ENCODE results near the gene TICRR.
A peak's percentile ranks its signal among the peaks of the same experiment; 100 is the strongest.

The TICRR gene

DNA sequence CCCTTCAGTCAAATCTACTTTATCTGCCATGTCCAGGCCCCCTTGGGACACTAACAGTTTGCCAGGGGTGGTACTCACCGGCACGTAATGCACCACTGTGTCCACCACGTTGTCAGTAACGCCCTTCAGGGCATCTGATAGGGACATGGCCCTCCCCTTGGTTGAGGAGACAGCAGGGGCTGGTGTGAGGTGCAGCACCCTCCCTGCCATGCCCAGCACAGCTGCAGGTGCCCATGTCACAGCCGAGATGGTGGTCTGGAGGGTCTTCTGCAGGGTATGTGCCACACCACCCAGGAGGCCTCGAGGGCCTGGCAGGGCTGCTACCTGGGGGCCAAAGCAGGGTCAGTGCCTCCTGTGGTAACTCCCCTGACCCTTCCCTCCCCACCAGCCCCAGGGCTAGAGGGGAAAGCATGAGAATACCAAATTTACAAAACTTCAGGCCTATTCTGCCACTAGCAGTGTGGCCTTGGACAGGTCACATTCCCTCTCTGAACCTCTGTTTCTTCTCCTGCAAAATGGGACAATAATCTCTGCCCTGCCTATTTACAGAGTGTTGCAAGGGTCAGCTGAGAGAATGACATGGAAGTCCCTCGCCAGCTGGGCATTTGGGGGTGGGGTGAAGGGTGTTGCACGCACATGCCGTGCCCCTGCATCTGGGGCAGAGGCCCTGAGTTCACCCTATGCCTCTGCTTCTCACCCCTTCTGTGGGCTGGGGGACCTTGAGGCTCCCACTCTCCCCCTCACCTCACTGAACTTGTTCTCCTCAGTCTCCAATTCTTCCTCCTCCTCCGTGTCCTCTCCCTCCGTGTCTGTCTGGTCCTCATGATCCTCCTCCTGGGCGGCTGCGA, 91.8 kb downstream of the TICRR start:
- H3K14ac ChIP-seq (ENCODE audit: low read length): no peak overlapping the region
- H3K27ac ChIP-seq (ENCODE audit: low read depth, low read length): no peak overlapping the region
- H4K12ac ChIP-seq (ENCODE audit: low read depth, low read length): no peak overlapping the region
- H3K36me3 ChIP-seq (ENCODE audit: control insufficient read depth in 1 of 2, insufficient read depth in 2 of 2, low read length in 2 of 2): no peaks in the 10 kb centered on the region
- H2BK12ac ChIP-seq (ENCODE audit: low read length): no peak overlapping the region
- no peak overlapping the region for H2BK120ac ChIP-seq (ENCODE audit: insufficient read depth, low read length, poor library complexity)
- H3K4me3 ChIP-seq (ENCODE audit: low read depth, low read length): no peak overlapping the region
- H2AK5ac ChIP-seq (ENCODE audit: low read length): no peak overlapping the region
- H3K4me1 ChIP-seq (ENCODE audit: control insufficient read depth in 1 of 2, insufficient read depth in 2 of 2, low read length in 2 of 2): peaks cover 0 to 8% of the 10 kb centered on the region in 2 experiments
- no peak for DNase-seq
- peaks cover 6% of the 10 kb centered on the region for H3K79me1 ChIP-seq (ENCODE audit: low read length)
- peaks cover 9% of the 10 kb centered on the region for H3K27me3 ChIP-seq (ENCODE audit: insufficient read depth, low read length)
- no peak overlapping the region for H3K4me2 ChIP-seq (ENCODE audit: low read length)
- WGBS (ENCODE audit: extremely low coverage, insufficient coverage, insufficient read length): no CpG with 5 or more reads among the region's 13 CpGs
- H3K4ac ChIP-seq (ENCODE audit: low read depth, low read length): no peak overlapping the region
- no peak overlapping the region for H2BK5ac ChIP-seq (ENCODE audit: low read depth, low read length, poor library complexity)
- no peak overlapping the region for H4K8ac ChIP-seq (ENCODE audit: low read depth, low read length)
- H2AFZ ChIP-seq (ENCODE audit: insufficient read depth, low read length, poor library complexity): no peak overlapping the region
- no peak overlapping the region for H3K23ac ChIP-seq (ENCODE audit: low read length)
- H3K9ac ChIP-seq (ENCODE audit: low read length): no peak overlapping the region
- H3K18ac ChIP-seq (ENCODE audit: low read length): no peak overlapping the region
- no peaks in the 10 kb centered on the region for H3K9me3 ChIP-seq (ENCODE audit: insufficient read depth, low read depth, low read length)
- no peaks in the 10 kb centered on the region for H3K79me2 ChIP-seq (ENCODE audit: control insufficient read depth, insufficient read depth, low read length, poor library complexity)
- H4K91ac ChIP-seq (ENCODE audit: low read depth, low read length): no peak overlapping the region

DNA sequence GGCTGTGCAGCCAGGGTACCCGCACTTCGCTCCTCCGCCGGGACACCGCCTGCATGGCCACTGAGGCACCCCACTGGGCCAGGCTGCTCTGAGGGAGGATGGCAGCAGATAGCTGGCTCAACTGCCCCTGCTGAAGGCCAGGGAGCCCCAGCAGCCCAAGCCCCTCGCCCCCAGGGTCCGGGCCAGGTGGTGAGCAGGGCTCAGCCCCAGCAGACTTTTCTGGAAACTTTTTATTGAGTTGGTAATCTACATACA, 92.4 kb downstream of the TICRR start:
- Histone ChIP-seq H3K23ac (ENCODE audit: low read length) (no peak overlapping the region), H2AK5ac (ENCODE audit: low read length) (no peak overlapping the region), H3K4me3 (ENCODE audit: low read depth, low read length) (no peak overlapping the region), H3K36me3 (ENCODE audit: control insufficient read depth in 1 of 2, insufficient read depth in 2 of 2, low read length in 2 of 2) (no peaks in the 10 kb centered on the region), H3K79me2 (ENCODE audit: control insufficient read depth, insufficient read depth, low read length, poor library complexity) (no peaks in the 10 kb centered on the region), H4K12ac (ENCODE audit: low read depth, low read length) (no peak overlapping the region), H2AFZ (ENCODE audit: insufficient read depth, low read length, poor library complexity) (no peak overlapping the region), H2BK120ac (ENCODE audit: insufficient read depth, low read length, poor library complexity) (no peak overlapping the region), H3K27me3 (ENCODE audit: insufficient read depth, low read length) (peaks cover 9% of the 10 kb centered on the region), H4K91ac (ENCODE audit: low read depth, low read length) (no peak overlapping the region), H3K4me1 (ENCODE audit: control insufficient read depth in 1 of 2, insufficient read depth in 2 of 2, low read length in 2 of 2) (peaks cover 0 to 8% of the 10 kb centered on the region in 2 experiments), H3K4ac (ENCODE audit: low read depth, low read length) (no peak overlapping the region), H3K14ac (ENCODE audit: low read length) (no peak overlapping the region), H4K8ac (ENCODE audit: low read depth, low read length) (no peak overlapping the region), H3K9me3 (ENCODE audit: insufficient read depth, low read depth, low read length) (no peaks in the 10 kb centered on the region), H3K79me1 (ENCODE audit: low read length) (peaks cover 6% of the 10 kb centered on the region), H2BK12ac (ENCODE audit: low read length) (no peak overlapping the region), H2BK5ac (ENCODE audit: low read depth, low read length, poor library complexity) (no peak overlapping the region), H3K27ac (ENCODE audit: low read depth, low read length) (no peak overlapping the region), H3K18ac (ENCODE audit: low read length) (no peak overlapping the region), H3K4me2 (ENCODE audit: low read length) (no peak overlapping the region), H3K9ac (ENCODE audit: low read length) (no peak overlapping the region)
- DNase-seq: no peak
- WGBS (ENCODE audit: extremely low coverage, insufficient coverage, insufficient read length): no CpG with 5 or more reads among the region's 7 CpGs

DNA sequence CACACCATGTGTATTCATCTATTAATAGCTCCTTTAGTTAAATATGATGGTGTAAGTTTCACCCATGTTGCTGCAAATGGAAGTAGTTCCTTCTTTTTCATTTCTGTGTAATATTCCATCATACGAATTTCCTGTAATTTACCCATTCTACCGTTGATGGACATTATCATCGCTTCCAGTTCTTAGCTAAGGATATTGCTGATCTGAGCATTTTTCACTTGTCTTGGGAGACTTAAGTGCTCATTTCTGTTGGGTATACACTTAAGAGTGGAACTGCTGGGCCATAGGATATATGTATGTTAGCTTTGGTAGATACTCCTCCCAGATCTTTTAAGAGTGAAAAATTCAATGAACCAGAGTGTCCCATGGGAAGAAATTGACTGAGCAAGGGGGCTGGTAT, 92.9 kb downstream of the TICRR start:
- Histone ChIP-seq H2AFZ (ENCODE audit: insufficient read depth, low read length, poor library complexity) (no peak overlapping the region), H3K4ac (ENCODE audit: low read depth, low read length) (no peak overlapping the region), H3K4me3 (ENCODE audit: low read depth, low read length) (no peak overlapping the region), H3K14ac (ENCODE audit: low read length) (no peak overlapping the region), H2BK120ac (ENCODE audit: insufficient read depth, low read length, poor library complexity) (no peak overlapping the region), H3K4me2 (ENCODE audit: low read length) (no peak overlapping the region), H3K36me3 (ENCODE audit: control insufficient read depth in 1 of 2, insufficient read depth in 2 of 2, low read length in 2 of 2) (no peaks in the 10 kb centered on the region), H3K4me1 (ENCODE audit: control insufficient read depth in 1 of 2, insufficient read depth in 2 of 2, low read length in 2 of 2) (peaks cover 0 to 6% of the 10 kb centered on the region in 2 experiments), H3K23ac (ENCODE audit: low read length) (no peak overlapping the region), H4K8ac (ENCODE audit: low read depth, low read length) (no peak overlapping the region), H3K79me2 (ENCODE audit: control insufficient read depth, insufficient read depth, low read length, poor library complexity) (no peaks in the 10 kb centered on the region), H3K27ac (ENCODE audit: low read depth, low read length) (no peak overlapping the region), H4K91ac (ENCODE audit: low read depth, low read length) (no peak overlapping the region), H2BK12ac (ENCODE audit: low read length) (no peak overlapping the region), H3K27me3 (ENCODE audit: insufficient read depth, low read length) (peaks cover 9% of the 10 kb centered on the region), H2AK5ac (ENCODE audit: low read length) (no peak overlapping the region), H3K9ac (ENCODE audit: low read length) (no peak overlapping the region), H3K18ac (ENCODE audit: low read length) (no peak overlapping the region), H3K79me1 (ENCODE audit: low read length) (peaks cover 6% of the 10 kb centered on the region), H4K12ac (ENCODE audit: low read depth, low read length) (no peak overlapping the region), H2BK5ac (ENCODE audit: low read depth, low read length, poor library complexity) (no peak overlapping the region), H3K9me3 (ENCODE audit: insufficient read depth, low read depth, low read length) (peaks cover 1% of the 10 kb centered on the region)
- no CpG with 5 or more reads among the region's 3 CpGs for WGBS (ENCODE audit: extremely low coverage, insufficient coverage, insufficient read length)
- DNase-seq: no peak

DNA sequence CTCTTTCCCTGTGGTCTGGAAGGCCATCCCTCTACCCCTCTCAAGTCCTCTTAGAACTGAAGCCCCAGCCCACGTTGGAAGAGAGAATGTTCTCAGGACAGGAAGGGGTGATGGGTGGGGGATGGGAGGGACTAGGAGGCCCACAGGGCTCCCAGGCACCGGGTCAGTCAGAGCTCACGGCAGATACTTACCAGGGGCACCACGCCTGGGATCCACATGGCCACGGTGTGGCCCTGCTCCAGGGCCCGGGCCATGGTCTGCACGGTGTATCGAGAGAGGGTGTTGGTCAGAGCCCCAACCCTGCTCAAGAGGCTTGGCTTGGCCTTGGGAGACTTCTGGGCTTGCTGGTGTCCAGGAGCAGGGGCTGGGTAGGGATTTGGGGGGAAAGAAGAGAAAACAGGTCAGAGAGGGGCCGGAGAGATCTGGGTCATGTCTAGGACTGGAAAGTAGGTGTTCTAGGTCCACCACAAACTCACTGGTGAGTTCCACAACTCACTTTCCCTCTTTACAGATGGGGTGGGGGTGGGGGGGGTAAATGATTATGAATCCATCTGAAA, 94.1 kb downstream of the TICRR start:
- WGBS (ENCODE audit: extremely low coverage, insufficient coverage, insufficient read length): no CpG with 5 or more reads among the region's 9 CpGs
- Histone ChIP-seq H3K27me3 (ENCODE audit: insufficient read depth, low read length) (peaks cover 8% of the 10 kb centered on the region), H3K4me3 (ENCODE audit: low read depth, low read length) (peak overlapping the region; percentile 30), H3K36me3 (ENCODE audit: control insufficient read depth in 1 of 2, insufficient read depth in 2 of 2, low read length in 2 of 2) (no peaks in the 10 kb centered on the region), H3K4me2 (ENCODE audit: low read length) (no peak overlapping the region), H3K9me3 (ENCODE audit: insufficient read depth, low read depth, low read length) (peaks cover 1% of the 10 kb centered on the region), H3K79me2 (ENCODE audit: control insufficient read depth, insufficient read depth, low read length, poor library complexity) (no peaks in the 10 kb centered on the region), H3K14ac (ENCODE audit: low read length) (no peak overlapping the region), H3K4ac (ENCODE audit: low read depth, low read length) (no peak overlapping the region), H3K9ac (ENCODE audit: low read length) (no peak overlapping the region), H3K79me1 (ENCODE audit: low read length) (peaks cover 4% of the 10 kb centered on the region), H3K27ac (ENCODE audit: low read depth, low read length) (no peak overlapping the region), H2BK120ac (ENCODE audit: insufficient read depth, low read length, poor library complexity) (no peak overlapping the region), H2BK12ac (ENCODE audit: low read length) (no peak overlapping the region), H3K23ac (ENCODE audit: low read length) (no peak overlapping the region), H4K91ac (ENCODE audit: low read depth, low read length) (no peak overlapping the region), H2AK5ac (ENCODE audit: low read length) (no peak overlapping the region), H3K18ac (ENCODE audit: low read length) (no peak overlapping the region), H4K12ac (ENCODE audit: low read depth, low read length) (no peak overlapping the region), H4K8ac (ENCODE audit: low read depth, low read length) (no peak overlapping the region), H3K4me1 (ENCODE audit: control insufficient read depth in 1 of 2, insufficient read depth in 2 of 2, low read length in 2 of 2) (peaks cover 0 to 6% of the 10 kb centered on the region in 2 experiments), H2BK5ac (ENCODE audit: low read depth, low read length, poor library complexity) (no peak overlapping the region), H2AFZ (ENCODE audit: insufficient read depth, low read length, poor library complexity) (no peak overlapping the region)
- DNase-seq: no peak

Data from trophoblast cell (in vitro differentiated cells and primary cell).